Epithelial cell of proximal tubule (primary cell): ENCODE measurements around the gene RNF17. TPM values are rescaled to one million over a fixed set of nuclear protein-coding genes. Genes with fewer than 3 reads are reported as not detected.

Experiments
- DNase-seq: peaks from one replicate; pipeline ENCODE4 v3.0.0-alpha.2; 2011; ENCODE audit warnings: low read depth
- H3K4me3 ChIP-seq: 2 replicates; pipeline ENCODE4 v1.5.1; 2011; ENCODE audit warnings: low read depth, mild to moderate bottlenecking, low read length
- CTCF ChIP-seq: conservative IDR thresholded peaks from 2 replicates; pipeline ENCODE4 v1.5.1; 2012; ENCODE audit warnings: low read depth, mild to moderate bottlenecking, low read length
- total RNA-seq: library from RNA; depleted of rRNA; stranded (reverse); fragments of >200 nt; gene quantifications from 2 replicates; pipeline ENCODE4 v1.2.3, GENCODE V29; 2015

The RNF17 gene
- total RNA-seq, 1 donor from 2014 or later, result 1.8 TPM

DNA sequence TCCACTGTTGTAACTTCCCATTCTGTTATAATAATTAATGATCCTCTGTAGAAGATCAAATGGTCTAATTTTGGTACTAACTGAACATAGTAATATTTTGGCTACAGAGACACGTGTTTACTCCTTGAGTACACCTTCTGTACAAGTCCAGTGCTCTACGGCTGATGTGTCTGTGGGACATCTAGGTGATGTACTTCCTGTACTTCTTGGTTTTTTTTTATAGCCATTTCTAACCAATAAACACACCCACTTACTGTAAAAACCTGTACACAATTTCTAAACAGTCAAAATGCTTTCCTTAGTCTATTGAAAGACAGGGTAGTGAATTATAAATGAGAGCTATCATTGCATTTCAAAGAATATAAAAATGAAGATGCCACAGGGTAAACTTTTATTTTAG, 118.7 kb downstream of the RNF17 start:
- no peak for TF ChIP-seq CTCF
- no peak overlapping the region for H3K4me3 ChIP-seq
- no peak for DNase-seq

DNA sequence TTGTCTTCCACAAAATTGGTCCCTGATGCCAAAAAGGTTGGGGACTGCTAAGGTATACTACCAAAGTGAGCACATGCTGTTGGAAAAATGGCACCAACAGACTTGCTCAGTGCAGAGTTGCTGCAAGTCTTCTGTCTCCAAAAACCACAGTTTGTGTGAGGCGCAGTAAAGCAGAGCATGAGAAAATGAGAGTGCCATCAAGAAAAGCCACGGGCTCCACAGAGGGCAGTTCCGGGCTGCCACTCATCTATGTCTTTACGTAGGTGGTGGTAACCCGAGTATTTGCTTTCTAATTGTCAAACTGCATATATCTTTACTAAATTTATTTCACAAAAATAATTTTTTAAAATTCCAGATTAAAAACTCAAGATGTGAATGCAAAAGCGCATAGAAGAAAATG, 123.8 kb downstream of the RNF17 start:
- TF ChIP-seq CTCF, result no peak
- no peak overlapping the region for H3K4me3 ChIP-seq
- no peak for DNase-seq

- no peak for TF ChIP-seq CTCF
- H3K4me3 ChIP-seq, result no peak overlapping the region
- DNase-seq, result no peak
Measured at GRCh38 chr13:24888291-24888931, 124.4 kb downstream of the RNF17 start.

GRCh38 chr13:24890256-24890655, 126.3 kb downstream of the RNF17 start:
- no peak for DNase-seq
- H3K4me3 ChIP-seq, result no peak overlapping the region
- no peak for TF ChIP-seq CTCF

DNA sequence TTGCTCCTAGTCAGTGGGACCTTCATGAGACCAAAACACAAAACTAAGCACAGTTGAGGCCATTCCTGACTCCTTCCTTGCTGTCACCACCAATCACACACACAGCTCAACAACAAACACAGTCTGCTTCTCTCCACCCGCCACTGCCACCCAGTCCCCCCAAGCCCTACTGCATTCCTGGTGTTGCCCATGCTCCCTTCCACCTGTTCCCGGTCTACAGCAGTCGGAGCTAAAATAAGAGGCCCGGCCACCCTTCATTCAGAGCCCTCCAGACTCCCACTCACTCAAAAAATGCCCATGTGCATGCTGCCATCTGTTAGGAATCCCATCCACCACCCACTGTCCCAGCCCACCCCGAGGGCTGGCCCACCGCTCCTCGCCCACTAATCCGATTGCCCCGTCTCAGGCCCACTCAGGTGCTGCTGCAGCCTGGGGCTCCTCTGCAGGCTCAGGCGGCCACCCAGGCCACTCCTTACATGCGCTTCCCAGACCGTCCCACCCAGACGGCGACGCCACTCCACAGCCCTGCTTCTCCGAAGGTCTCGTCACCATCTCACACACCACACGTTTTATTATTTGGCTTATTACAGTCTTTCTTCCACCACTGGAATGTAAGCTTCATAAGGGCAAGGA, 127.6 kb downstream of the RNF17 start:
- no peak for DNase-seq
- no peak for TF ChIP-seq CTCF
- no peak overlapping the region for H3K4me3 ChIP-seq

DNA sequence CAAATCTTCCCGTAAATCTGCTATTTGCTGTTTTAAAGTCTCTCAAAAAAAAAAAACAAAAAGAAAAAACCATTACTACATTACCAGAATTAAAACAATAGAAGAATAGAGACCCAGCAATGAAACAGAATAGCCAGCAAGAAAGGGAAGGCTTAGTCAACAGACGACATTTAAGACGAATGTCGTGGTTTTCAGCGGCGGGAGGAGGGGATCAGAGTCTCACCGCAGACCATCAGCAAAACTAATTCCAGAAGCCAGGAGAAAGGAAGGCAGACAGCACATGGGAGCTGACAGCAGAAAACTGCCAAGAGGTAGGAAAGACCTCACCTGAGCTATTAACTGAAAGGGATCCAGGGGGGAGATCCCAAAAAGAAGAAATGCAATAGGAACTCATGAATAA, 128.9 kb downstream of the RNF17 start:
- DNase-seq, result no peak
- no peak for TF ChIP-seq CTCF
- no peak overlapping the region for H3K4me3 ChIP-seq

GRCh38 chr13:24893863-24894262, 129.9 kb downstream of the RNF17 start:
- no peak for TF ChIP-seq CTCF
- DNase-seq, result no peak
- no peak overlapping the region for H3K4me3 ChIP-seq
